ENCODE data around the gene KRTAP11-1.

Gene KRTAP11-1, protein sequence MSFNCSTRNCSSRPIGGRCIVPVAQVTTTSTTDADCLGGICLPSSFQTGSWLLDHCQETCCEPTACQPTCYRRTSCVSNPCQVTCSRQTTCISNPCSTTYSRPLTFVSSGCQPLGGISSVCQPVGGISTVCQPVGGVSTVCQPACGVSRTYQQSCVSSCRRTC

DNA sequence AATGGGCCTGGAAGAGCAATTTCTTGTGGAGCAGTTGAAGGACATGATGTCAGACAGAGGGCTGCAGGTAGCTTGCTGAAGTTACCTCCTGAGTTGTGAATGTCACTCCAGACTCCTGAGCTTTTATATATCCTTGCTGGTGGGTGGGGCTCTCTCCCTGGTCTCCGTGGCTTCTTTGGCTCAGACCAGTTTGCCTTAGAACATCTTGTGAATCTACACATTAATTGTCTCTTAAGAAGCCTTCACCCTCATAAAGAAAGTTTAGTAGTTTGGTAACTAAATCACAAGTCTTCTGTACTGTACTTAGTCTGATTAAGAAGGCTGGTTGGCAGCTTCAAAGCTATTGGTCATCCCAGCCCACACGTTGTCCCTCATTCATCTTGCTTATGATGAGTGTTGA lies at the start of gene KRTAP11-1:
TSS of gene KRTAP11-1 (minus strand) at position 101 of the 400 bp plus-strand sequence. CDS start at position 45, 56 bp downstream.
- no peak for DNase-seq

DNA sequence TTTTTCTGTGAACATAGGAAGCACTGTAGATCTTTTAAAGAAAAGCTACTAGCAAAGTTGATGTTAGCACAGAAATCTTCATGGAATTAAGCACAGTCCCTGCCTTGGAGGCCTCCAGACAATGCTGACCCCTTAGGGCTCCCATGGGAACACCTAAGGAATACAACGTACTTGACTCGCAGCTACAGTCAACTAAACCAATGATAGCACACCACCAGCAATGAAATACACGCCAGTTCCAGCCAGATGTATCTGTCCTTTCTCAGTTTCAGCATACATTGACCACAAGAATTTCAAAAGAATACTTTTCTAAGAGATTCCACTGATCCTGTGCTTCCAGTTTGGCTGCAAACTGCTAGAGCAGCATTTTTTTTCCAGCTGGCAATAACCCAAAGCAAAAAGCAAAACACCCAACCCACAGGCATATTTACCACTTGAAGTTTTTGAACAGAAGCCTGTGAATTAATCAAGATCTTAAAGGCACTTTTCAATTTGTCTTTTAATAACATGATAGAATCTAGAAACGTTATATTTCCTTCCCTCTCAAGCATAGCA lies 42.8 kb upstream of the KRTAP11-1 start:
- no peak for DNase-seq

DNA sequence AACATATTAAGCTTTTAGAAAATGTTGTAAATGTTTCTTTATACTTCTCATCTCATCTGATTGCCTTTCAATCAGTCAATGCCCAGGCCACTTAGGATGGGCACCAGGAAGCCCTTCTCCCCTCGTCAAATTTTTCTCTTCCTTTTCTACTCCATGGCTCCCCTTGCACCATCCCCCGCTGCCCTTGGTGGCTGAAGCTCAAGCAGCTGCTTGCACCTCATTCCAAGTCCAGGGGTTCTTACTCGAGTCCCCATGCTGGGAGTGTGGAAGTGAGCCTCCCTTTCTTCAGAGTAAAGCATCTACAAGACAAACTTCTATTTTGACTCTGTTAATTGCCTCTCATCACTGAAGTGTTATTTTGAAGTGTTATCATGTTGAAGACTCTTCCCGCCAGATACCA lies 39.7 kb upstream of the KRTAP11-1 start:
- no peak for DNase-seq

DNA sequence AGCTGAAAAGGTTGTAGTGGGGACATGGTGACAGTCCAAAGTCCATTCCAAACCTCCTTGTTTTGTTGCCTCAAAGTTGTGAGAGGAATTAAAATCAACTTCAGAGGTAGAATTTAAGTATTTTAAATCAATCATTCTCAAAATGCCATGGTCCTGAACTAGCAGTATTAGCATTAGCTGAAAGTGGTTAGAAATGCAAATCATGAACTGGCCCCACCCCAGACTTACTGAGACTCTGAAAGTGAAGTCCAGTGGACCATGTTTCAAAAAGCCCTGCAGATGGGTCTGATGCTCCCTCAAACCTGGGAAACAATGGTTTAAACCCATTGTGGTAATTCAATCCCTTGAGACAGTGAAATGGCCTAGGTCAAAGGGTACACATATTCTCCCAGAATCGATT lies 36.2 kb upstream of the KRTAP11-1 start:
- DNase-seq: no peak

DNA sequence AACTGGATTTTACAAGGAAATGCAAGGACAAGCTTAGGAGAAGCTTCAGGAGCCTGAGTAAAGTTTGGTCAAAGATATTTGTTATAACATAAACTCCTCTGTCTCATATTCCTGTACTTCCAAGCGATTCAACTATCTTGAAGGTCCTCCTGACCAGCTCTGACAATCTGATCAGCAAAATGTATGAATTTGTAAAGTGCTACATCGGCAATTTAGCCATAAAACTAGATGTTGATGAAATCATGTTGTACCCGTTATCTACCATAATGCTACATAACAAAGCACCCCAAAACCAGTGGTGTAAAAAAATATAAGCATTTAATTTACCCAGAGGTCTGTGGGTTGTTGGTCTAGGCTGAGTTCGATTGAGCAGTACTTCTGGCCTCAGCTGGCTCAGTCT lies 19.5 kb upstream of the KRTAP11-1 start:
- DNase-seq: no peak

DNA sequence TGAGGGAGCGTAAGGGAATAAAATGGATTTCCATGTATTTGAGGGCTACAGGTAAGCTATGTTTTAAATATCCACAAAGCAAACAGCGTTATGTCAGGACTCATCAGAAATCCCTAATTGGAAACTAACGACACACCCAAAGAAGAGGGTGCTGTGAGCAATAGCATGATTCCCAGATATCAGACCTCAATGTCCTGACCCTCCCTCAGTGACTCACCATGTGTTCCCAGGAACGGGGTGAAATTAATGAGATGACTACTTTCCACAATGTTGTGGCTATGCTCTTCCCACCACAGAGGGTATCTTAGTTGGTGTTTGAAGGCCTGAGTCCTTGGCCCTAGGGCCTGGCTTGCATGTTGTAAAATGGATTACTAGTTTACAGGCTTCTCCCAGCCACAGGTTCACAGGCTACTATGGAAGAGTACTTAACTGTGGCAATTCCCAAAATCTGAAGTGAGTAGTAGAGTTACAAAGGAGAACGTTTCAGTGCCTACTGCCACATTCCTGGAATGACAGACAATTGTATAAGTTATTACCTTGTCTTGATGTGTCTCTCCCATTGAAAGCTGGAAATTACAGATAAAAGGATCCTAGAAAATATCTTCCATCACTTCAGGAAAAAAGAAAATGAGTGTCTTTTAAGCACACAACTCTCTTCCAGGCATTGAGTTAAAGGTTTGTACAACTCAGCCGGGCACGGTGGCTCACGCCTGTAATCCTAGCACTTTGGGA lies 1.7 kb upstream of the KRTAP11-1 start:
- DNase-seq: no peak

DNA sequence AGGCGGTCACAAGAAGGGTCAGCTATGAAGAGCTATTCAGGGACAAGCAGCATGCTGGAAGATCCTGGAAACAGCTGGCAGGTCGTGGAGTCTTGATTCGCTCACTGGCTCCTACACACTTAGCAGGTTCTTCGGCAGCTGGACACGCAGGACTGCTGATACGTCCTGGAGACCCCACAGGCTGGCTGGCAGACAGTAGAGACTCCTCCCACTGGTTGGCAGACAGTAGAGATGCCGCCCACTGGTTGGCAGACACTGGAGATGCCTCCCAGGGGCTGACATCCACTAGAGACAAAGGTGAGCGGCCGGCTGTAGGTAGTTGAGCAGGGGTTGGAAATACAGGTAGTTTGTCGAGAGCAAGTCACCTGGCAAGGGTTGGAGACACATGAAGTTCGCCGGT lies 466 bp downstream of the KRTAP11-1 start:
- no peak for DNase-seq

DNA sequence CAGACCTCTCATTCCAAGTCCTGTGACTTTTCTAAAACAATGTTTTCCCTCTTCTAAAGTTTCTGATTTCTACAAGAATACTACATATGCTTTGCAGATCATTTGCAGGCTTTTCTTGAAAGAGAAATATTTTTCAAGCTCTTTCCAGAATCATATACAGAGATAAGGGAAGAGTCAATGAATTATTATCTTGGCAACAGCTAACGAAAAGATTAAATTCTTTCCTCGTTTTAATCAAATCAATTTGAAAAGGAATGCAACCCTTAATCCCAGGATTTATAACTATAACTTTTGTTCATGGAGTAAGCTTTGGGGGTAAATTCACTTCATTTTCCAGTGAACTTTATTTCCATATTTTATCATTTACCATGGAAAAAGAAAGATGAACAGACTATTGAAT lies 6.9 kb downstream of the KRTAP11-1 start:
- DNase-seq: no peak

DNA sequence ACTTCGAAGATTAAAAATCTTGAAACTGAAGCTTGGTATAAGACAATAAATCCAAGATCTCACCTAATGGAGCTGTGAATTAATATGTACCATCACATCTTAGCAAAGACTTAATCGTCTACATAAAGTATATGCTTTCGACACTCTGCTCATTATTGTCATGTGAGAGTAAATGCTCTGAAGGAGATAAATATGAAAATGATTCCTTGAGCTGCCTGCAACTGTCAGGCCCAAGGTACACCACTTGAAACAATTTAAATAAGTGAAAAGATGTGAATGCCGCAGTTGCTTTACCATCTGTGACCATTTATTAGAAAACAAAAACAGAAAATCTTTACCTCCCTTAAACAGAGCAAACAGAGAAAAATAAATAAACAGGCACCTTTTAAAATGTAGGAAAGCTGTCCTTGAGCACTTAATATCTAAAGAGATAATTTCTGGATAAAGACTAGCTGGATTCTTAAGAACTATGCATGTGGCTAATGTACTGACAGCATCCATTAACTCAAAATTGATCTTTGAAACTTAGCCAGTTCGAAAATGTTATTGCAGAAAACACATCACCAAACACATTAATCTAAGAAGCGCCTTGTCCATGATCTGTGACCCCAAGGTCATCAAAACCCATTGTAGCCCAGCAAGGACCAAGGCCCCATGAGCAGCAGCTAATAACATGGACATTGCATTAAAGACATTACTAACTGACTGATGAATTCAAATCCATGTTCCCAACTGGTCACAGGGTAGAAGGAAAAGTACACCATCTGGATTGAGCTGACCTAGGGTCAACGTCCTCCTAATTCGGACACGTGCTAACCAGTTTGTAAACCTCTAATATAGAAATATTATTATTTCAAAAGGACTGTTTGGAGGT lies 33.5 kb downstream of the KRTAP11-1 start:
- DNase-seq: no peak

DNA sequence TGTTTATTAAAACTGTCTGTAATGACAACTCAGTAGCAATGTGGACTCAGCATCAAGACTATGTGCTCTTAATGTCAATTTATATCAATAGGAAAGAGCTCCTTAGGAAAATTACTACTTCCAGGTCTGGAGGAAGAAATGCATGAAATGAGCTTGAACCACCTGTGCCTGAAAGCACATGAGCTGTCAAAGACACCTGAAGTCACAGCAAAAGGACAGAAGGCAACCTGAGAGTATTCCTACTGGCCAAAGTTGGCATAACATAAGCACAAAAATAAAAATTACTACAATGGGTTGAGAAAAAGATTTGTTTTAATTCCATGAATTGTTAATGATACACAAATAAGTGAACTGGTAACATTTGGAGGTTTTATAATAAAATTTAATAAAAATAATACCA lies 38.4 kb downstream of the KRTAP11-1 start:
- no peak for DNase-seq

DNA sequence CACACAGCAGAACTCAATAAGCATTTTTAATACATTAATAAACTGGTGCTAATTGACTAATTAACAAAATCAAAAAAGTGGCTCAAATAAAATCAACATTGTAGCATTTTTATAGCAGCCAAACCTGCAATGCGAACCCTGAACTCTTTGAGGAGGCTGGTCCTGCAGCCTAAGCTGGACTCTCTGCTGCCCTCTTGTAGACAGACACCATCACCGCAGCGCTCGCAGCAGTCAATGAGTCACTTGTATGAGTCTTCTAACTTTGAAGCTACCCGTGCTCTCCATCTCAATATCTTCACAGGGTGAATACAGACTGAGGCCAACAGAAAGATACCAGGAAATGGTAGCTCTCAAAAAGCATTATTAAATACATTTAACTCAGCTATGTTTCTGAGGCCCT lies 42.1 kb downstream of the KRTAP11-1 start:
- no peak for DNase-seq

DNA sequence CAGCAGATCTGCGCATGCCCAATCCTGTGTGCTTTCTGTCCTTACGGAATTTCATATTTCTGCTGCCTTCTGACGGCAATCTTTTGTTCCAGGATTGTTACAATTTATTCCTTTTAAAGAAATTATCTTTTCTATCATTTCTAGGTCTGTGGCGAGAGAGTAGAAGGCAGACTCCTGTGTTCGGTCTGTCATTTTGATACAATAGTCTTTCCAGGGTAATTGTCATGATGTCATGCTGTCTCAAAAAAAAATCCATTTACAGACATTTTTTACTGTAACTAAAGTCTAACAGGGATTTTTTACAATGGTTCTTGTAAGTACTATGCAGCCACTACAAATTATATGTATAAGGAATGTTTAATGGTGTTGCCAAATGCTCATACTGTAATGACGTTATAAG lies 42.8 kb downstream of the KRTAP11-1 start:
- no peak for DNase-seq

DNA sequence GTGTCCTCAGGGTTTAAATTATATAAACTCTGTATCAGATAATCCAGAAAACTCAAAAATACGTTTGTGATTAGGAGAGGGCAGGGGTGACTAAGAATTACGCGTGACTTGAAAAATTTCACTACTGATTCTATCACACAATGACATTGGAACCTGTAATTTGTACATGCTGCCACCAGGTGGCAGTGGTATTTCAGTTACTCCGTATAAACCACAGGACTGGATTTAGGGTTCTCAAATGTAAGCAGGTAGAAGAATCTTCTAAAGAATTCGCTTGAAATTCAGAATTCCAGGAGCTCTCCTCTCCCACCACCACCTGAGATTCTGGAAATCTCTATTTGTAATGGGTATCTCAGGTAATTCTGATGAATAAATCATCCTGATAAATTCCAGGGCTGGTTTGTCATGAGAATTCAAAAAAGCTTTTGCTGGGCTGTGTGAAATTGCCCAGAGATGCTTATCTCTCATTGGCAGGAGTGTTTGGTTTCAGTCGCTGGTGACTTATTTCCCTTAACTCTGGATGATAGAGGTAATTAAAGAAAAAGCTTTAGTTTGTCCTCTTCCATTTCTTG lies 50.1 kb downstream of the KRTAP11-1 start:
- no peak for DNase-seq

Data from NCI-H524 treated with DMSO at 0.1 percent for 48 hours (cell line).